ENCODE data around the gene SSTR3.

DNA sequence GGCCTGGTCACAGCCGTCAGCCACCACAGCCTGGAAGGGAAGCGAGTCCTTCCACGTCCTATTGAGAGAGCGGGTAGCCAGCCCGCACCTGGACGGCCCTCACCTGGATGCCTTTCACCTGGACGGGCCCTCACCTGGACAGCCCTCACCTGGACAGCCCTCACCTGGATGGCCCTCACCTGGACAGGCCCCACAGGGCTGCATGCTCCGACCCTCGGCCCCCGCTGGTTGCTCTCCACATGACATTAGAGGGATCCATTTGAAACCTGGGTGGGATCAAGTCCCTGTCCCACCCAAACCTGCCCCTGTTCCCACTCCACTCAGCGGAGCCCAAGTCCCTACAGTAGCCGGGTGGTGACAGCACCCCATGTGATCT, 27.9 kb downstream of the SSTR3 start:
- TF ChIP-seq CTCF (IDR thresholded peaks at IDR 0.05; ENCODE audit: low read depth, low read length) (no peak), MYC (IDR thresholded peaks at IDR 0.05; ENCODE audit: low read depth, low read length) (no peak), POLR2A (IDR thresholded peaks at IDR 0.05; ENCODE audit: extremely low read depth, insufficient read length) (no peak), MAX (IDR thresholded peaks at IDR 0.05; ENCODE audit: low read depth, low read length) (no peak)

Measured in NB4 (cell line).